ENCODE measurements around the gene SMTN. TPM values are rescaled to one million over a fixed set of nuclear protein-coding genes. Genes with fewer than 3 reads are reported as not detected.
"Not testable (repeated sequence)": the region's sequence is repeated elsewhere in the genome, so short reads cannot be mapped to it uniquely, and the experiment has no call there.

SMTN gene
- total RNA-seq, 1 experiment from 2014 or later = 37.7 TPM

DNA sequence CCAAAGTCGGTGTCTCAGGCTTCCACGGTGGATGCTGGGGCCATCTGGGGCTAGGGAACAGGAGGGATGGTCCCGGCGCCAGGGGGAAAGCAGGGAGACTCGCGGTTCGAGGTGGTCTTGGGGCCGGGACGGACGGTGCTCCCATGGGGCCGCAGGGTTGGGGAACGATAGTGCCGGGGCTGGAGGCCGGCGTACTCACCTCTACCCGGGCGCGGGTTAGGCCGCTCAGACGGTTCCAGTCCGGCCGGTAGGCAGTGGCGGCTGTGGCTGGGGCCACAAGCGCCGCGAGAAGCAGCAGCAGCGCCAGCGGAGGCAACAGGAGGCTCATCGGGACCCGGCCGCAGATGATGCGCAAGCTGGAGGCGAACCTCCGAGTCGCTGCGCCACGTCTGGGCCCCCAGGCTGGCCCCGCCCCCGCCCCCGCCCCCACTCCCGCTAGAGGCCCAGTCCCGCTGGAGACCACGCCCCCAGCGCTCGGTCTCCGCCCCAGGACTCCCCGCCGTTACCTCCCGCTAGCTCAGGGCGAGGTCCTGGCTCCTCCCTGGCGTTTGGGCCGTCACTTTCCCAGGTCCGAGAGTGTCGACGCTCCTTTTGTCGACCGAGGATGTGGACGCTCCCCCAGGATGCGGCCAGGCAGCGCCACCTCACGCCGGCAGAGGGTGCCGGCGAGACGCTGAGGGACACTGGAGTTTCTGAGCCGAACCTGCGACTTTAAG lies 26.2 kb downstream of the SMTN start, which contains the start of gene SELENOM:
SELENOM (minus strand) TSS at position 391 of the 716 bp plus-strand sequence; CDS start at position 328, 63 bp downstream.
- peaks cover 22% of the 10 kb centered on the region for H3K36me3 ChIP-seq
- H3K4me3 ChIP-seq = peak within 1 kb of the TSS; percentile 63
- DNase-seq = peak; percentile 97
- no peaks in the 10 kb centered on the region for H3K27me3 ChIP-seq
- no peaks in the 10 kb centered on the region for H3K9me3 ChIP-seq

DNA sequence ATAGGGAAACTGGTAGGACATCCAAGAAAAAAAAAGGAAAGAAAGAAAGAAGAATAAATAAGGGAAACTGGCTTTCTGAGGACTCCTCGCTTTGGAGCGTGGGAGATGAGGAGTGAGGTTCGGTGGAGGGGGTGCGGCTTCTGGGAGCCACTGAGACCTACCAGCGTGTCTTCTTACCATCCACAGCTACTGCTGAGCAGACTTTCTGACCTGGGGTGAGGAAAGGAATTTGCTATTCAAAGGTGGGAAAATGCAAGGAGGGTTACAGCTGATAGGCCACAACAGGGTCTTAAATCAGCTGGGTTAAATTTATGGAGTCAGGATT lies 26.7 kb downstream of the SMTN start:
- Histone ChIP-seq H3K9me3 (no peaks in the 10 kb centered on the region), H3K27me3 (no peaks in the 10 kb centered on the region), H3K36me3 (peaks cover 19% of the 10 kb centered on the region), H3K4me3 (peak overlapping the region; percentile 63)
- no peak for DNase-seq

DNA sequence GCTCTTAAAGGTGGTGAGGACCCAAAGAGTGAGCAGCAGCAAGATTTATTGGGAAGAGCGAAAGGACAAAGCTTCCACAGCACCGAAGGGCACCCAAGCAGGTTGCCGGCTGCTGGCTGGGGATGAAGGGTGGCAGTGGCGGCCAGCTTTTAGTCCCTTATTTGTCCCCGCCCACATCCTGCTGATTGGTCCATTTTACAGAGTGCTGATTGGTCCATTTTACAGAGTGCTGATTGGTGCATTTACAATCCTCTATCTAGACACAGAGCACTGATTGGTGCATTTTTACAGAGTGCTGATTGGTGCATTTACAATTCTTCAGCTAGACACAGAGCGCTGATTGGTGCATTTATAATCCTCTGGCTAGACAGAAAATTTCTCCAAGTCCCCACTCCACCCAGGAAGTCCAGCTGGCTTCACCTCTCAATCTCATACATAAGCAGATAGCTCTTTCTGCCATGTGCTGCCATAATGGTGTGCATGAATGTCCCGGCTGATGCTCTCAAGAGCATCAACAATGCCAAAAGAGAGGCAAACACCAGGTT lies 31.5 kb downstream of the SMTN start:
- H3K36me3 ChIP-seq, H3K27me3 ChIP-seq, H3K4me3 ChIP-seq, H3K9me3 ChIP-seq, DNase-seq: not testable (repeated sequence)

- Histone ChIP-seq H3K4me3 (no peak overlapping the region), H3K9me3 (no peaks in the 10 kb centered on the region), H3K36me3 (no peaks in the 10 kb centered on the region), H3K27me3 (no peaks in the 10 kb centered on the region)
- no peak for DNase-seq
These were observed 37.1 kb downstream of the SMTN start for GRCh38 chr22:31118046-31118820.

GRCh38 chr22:31119026-31119717 lies 38.1 kb downstream of the SMTN start:
- no peak overlapping the region for H3K4me3 ChIP-seq
- no peaks in the 10 kb centered on the region for H3K36me3 ChIP-seq
- no peak for DNase-seq
- H3K27me3 ChIP-seq = no peaks in the 10 kb centered on the region; the same call in 1 of the 2 replicates
- H3K9me3 ChIP-seq = no peaks in the 10 kb centered on the region

GRCh38 chr22:31120230-31120629 lies 39.1 kb downstream of the SMTN start:
- Histone ChIP-seq H3K36me3 (no peaks in the 10 kb centered on the region), H3K4me3 (no peak overlapping the region), H3K27me3 (no peaks in the 10 kb centered on the region; the same call in 1 of the 2 replicates), H3K9me3 (no peaks in the 10 kb centered on the region)
- no peak for DNase-seq

GRCh38 chr22:31120642-31121041 lies 39.5 kb downstream of the SMTN start:
- no peaks in the 10 kb centered on the region for H3K9me3 ChIP-seq
- H3K4me3 ChIP-seq = no peak overlapping the region
- no peaks in the 10 kb centered on the region for H3K36me3 ChIP-seq
- H3K27me3 ChIP-seq = no peaks in the 10 kb centered on the region; the same call in 1 of the 2 replicates
- no peak for DNase-seq

DNA sequence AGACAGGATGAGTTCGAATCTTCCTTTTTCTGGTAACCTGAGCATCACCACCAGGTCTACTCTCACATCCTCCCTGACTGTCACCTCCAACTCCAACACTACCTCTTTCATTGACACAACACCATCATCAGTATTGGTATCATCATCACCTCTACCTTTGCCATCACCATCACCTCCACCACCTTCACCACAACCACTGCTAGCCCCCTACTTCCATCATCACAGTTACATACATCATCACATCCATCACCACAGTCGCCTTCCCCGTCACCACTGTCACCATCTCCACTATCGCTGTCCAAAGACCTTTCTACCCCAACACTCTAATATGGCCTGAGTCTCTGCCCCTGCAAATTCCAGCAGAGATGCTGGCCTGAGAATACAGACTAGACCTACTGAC lies 40.3 kb downstream of the SMTN start:
- Histone ChIP-seq H3K4me3 (no peak overlapping the region), H3K36me3 (no peaks in the 10 kb centered on the region), H3K27me3 (no peaks in the 10 kb centered on the region; the same call in 1 of the 2 replicates), H3K9me3 (no peaks in the 10 kb centered on the region)
- no peak for DNase-seq

DNA sequence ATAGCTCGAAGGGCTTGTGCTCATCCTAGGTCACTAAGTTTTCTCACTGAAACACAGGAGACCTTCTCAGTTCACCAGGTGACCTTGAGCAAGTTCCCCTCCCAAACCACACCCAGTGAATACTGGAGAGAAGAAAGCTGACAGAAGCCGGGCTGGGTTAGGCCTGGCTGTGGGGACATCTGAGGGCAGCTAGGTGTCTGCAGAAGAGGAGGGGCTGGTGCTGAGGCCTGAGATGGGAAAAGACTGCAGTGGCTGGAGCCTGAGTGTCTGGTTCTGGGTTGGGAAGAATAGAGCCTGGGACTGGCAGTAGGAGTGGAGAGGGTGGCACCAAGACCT lies 41.0 kb downstream of the SMTN start:
- H3K27me3 ChIP-seq = no peaks in the 10 kb centered on the region; the same call in 1 of the 2 replicates
- no peaks in the 10 kb centered on the region for H3K9me3 ChIP-seq
- no peaks in the 10 kb centered on the region for H3K36me3 ChIP-seq
- H3K4me3 ChIP-seq = no peak overlapping the region
- no peak for DNase-seq

DNA sequence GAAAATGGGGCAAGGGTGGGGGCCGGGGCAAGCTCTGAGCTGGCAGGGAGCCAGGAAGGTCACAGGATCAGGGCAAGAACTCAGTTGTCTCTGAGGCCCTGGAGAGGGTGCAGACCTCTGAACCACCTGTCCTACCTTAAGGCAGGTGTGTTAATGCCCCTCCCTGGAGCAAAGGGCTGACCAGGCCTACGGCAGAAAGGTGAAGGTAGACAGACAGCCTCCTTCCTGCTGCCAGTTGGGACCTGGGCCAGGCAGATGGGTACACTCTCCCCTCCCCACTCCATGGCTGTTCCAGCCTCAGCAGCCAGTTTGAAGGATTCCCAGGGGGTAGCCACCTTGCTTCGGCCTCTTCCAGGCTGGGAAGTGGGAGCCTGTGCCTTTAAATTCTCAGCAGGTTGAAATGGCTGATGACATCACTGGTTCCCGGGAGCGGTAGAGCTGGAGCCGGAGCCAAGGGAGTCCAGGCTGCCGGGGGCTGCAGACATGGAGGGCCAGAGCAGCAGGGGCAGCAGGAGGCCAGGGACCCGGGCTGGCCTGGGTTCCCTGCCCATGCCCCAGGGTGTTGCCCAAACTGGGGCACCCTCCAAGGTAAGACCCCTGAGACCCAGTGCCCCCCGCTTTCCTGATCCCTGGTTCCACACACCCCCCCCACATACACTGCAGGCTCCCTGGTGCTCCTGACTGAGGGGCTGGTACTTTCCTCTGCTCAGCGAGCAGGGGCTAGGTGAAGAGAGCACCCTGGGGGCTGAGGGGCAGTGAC lies 41.6 kb downstream of the SMTN start, which contains the start of gene INPP5J:
INPP5J (plus strand) TSS at position 435 of the 760 bp plus-strand sequence; CDS start at position 484, 49 bp downstream.
- no peaks in the 10 kb centered on the region for H3K9me3 ChIP-seq
- no peak within 1 kb of the TSS for H3K4me3 ChIP-seq
- H3K36me3 ChIP-seq = no peaks in the 10 kb centered on the region
- H3K27me3 ChIP-seq = no peaks in the 10 kb centered on the region; the same call in 1 of the 2 replicates
- DNase-seq = no peak

DNA sequence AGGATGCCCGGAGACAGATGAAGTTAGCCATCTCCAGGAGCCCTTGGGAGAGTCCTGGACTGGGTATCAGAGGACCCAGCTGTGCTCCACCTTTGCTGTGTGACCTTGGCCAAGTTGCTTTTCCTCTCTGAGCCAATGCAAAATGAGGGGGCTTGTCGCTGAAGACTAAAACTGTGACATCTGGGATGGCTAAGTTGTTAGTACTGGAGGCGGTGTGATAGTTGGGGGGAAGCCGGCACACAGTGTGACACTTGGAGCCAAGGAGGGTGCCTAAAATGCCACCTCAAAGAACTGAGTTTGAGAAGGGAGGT lies 42.1 kb downstream of the SMTN start:
- H3K9me3 ChIP-seq = no peaks in the 10 kb centered on the region
- no peak overlapping the region for H3K4me3 ChIP-seq
- DNase-seq = no peak
- H3K27me3 ChIP-seq = no peaks in the 10 kb centered on the region; the same call in 1 of the 2 replicates
- no peaks in the 10 kb centered on the region for H3K36me3 ChIP-seq

GRCh38 chr22:31124290-31124689 lies 43.2 kb downstream of the SMTN start:
- Histone ChIP-seq H3K4me3 (no peak overlapping the region), H3K27me3 (no peaks in the 10 kb centered on the region; the same call in 1 of the 2 replicates), H3K36me3 (no peaks in the 10 kb centered on the region), H3K9me3 (no peaks in the 10 kb centered on the region)
- DNase-seq = no peak

GRCh38 chr22:31124811-31125465 lies 43.8 kb downstream of the SMTN start:
- no peaks in the 10 kb centered on the region for H3K9me3 ChIP-seq
- no peak overlapping the region for H3K4me3 ChIP-seq
- no peaks in the 10 kb centered on the region; the same call in 1 of the 2 replicates for H3K27me3 ChIP-seq
- H3K36me3 ChIP-seq = no peaks in the 10 kb centered on the region
- DNase-seq = no peak

DNA sequence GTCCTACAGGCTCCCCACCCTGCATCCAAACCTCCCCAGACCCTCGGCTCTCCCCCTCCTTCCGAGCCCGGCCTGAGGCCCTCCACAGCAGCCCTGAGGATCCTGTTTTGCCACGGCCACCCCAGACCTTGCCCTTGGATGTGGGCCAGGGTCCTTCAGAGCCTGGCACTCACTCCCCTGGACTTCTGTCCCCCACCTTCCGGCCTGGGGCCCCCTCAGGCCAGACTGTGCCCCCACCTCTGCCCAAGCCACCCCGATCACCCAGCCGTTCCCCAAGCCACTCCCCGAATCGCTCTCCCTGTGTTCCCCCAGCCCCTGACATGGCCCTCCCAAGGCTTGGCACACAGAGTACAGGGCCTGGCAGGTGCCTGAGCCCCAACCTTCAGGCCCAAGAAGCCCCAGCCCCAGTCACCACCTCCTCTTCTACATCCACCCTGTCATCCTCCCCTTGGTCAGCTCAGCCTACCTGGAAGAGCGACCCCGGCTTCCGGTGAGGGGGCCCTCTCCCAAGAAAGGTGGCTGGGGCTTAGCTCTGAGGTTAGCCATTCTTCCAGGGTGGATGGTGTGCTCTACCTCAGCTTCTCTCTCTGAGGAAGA lies 44.5 kb downstream of the SMTN start:
- no peak for DNase-seq
- no peak overlapping the region for H3K4me3 ChIP-seq
- H3K27me3 ChIP-seq = no peaks in the 10 kb centered on the region; the same call in 1 of the 2 replicates
- no peaks in the 10 kb centered on the region for H3K36me3 ChIP-seq
- no peaks in the 10 kb centered on the region for H3K9me3 ChIP-seq

DNA sequence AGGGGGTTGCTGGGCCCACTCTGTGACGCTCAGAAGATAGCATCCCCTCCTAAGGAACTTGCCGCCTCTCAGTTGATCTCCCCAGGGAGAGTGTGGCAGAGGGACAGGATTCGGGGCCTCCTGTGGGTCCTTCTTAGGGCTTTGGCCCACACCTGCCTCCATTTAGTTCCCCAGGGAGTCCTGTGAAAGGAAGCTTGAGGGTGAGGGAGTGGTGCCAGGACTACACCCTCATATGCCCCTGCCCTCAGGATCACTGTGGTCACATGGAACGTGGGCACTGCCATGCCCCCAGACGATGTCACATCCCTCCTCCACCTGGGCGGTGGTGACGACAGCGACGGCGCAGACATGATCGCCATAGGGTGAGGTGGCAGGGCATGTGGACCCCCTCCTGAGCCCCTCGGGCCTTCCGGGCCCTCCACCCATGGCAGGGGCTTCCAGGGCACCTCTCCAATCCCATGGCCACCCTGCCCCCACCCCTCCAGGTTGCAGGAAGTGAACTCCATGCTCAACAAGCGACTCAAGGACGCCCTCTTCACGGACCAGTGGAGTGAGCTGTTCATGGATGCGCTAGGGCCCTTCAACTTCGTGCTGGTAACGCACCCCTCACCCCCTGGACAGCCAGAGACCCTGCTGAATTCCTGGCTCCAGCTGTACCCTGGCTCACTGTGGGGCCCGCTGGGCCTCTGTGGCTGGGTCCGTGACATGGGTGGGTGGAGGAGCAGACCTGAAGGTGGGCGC lies 45.2 kb downstream of the SMTN start:
- Histone ChIP-seq H3K27me3 (no peaks in the 10 kb centered on the region; the same call in 1 of the 2 replicates), H3K36me3 (no peaks in the 10 kb centered on the region), H3K4me3 (no peak overlapping the region), H3K9me3 (no peaks in the 10 kb centered on the region)
- DNase-seq = no peak

All from MG63 (cell line).